Measurements from ENCODE around the gene SLITRK1. TPM values are rescaled to one million over a fixed set of nuclear protein-coding genes. Genes with fewer than 3 reads are reported as not detected.

SLITRK1 gene
- total RNA-seq, 3 donors from 2014 or later (not counting 1 experiment from before 2014, with no cell fraction given), result not detected

DNA sequence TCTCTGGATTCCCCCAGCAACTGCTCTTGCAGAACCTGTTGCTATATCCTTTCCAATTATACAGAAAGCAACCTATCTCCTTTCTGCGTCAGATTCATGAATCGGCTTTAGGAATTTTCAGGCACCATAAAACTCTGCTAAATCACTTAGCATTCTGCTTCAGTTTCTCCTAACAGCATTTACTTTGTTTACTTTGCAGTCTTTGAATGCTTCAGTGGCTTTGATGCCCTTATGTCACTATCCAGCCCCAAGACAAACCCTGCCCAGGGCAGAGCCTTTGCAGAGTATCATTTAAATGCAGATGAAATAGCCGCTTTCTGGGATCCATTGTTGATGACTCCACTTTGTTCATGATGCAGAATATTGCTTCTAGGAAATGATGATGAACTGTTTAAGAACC is 43.1 kb downstream of the SLITRK1 start:
- WGBS (ENCODE audit: insufficient coverage), result 98% methylated on average over 3 of the region's 3 CpGs
- H3K27ac Mint-ChIP-seq, result no peak overlapping the region
- no peaks in the 10 kb centered on the region for H3K4me1 Mint-ChIP-seq
- no peaks in the 10 kb centered on the region for H3K27me3 ChIP-seq (ENCODE audit: control insufficient read depth, insufficient read depth, low read length)
- no peaks in the 10 kb centered on the region for H3K27me3 Mint-ChIP-seq (ENCODE audit: low read depth in 2 of 2)
- no peaks in the 10 kb centered on the region for H3K36me3 ChIP-seq (ENCODE audit: control insufficient read depth, insufficient read depth, low read length)
- no peak overlapping the region for H3K4me3 Mint-ChIP-seq
- no peak for DNase-seq
- H3K9me3 Mint-ChIP-seq, result peaks cover 7 to 15% of the 10 kb centered on the region in 2 donors
- H3K4me1 ChIP-seq (ENCODE audit: control insufficient read depth, insufficient read depth, low read length), result no peaks in the 10 kb centered on the region
- ATAC-seq, result no peak
- H3K27ac ChIP-seq (ENCODE audit: low read length), result no peak overlapping the region
- H3K9me3 ChIP-seq (ENCODE audit: control insufficient read depth, insufficient read depth, low read length), result no peaks in the 10 kb centered on the region
- intact Hi-C loops (cut with micrococcal nuclease), result no loop called here
- H3K4me3 ChIP-seq (ENCODE audit: low read length), result no peak overlapping the region
- H3K36me3 Mint-ChIP-seq, result no peaks in the 10 kb centered on the region
- TF ChIP-seq, protein P1, sequence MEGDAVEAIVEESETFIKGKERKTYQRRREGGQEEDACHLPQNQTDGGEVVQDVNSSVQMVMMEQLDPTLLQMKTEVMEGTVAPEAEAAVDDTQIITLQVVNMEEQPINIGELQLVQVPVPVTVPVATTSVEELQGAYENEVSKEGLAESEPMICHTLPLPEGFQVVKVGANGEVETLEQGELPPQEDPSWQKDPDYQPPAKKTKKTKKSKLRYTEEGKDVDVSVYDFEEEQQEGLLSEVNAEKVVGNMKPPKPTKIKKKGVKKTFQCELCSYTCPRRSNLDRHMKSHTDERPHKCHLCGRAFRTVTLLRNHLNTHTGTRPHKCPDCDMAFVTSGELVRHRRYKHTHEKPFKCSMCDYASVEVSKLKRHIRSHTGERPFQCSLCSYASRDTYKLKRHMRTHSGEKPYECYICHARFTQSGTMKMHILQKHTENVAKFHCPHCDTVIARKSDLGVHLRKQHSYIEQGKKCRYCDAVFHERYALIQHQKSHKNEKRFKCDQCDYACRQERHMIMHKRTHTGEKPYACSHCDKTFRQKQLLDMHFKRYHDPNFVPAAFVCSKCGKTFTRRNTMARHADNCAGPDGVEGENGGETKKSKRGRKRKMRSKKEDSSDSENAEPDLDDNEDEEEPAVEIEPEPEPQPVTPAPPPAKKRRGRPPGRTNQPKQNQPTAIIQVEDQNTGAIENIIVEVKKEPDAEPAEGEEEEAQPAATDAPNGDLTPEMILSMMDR (IDR thresholded peaks at IDR 0.05), result no peak

DNA sequence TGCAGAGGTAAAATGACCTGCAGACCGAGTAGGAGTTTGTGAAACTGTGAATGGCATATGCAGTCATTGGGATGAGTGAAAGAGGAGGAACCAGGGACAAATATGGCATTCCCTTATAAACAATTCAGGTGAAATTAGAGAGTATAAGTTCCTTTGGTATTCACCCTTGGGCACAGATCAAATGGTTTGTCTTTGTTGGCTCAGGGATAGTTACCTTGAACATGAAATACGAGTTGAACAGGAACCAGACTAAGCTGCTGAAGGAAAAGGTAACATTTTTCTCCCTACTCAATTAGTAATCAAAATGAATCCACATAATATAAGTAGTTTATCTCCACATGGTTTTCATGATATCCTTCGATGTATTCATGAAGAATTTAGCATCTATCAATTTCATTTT is 50.5 kb downstream of the SLITRK1 start:
- peaks cover 13 to 22% of the 10 kb centered on the region in 2 donors for H3K9me3 Mint-ChIP-seq
- DNase-seq (no peak), ATAC-seq (no peak)
- no peak overlapping the region for H3K4me3 ChIP-seq (ENCODE audit: low read length)
- TF ChIP-seq, protein P1 (IDR thresholded peaks at IDR 0.05), result no peak
- H3K36me3 Mint-ChIP-seq, result peaks cover 7% of the 10 kb centered on the region
- H3K4me1 ChIP-seq (ENCODE audit: control insufficient read depth, insufficient read depth, low read length), result no peaks in the 10 kb centered on the region
- H3K4me3 Mint-ChIP-seq, result no peak overlapping the region
- no peaks in the 10 kb centered on the region for H3K27me3 ChIP-seq (ENCODE audit: control insufficient read depth, insufficient read depth, low read length)
- H3K27ac Mint-ChIP-seq, result no peak overlapping the region
- no peaks in the 10 kb centered on the region for H3K4me1 Mint-ChIP-seq
- 67% methylated on average over 1 of the region's 3 CpGs for WGBS (ENCODE audit: insufficient coverage)
- intact Hi-C loops (cut with micrococcal nuclease), result no loop called here
- H3K27me3 Mint-ChIP-seq (ENCODE audit: low read depth in 2 of 2), result no peaks in the 10 kb centered on the region
- H3K36me3 ChIP-seq (ENCODE audit: control insufficient read depth, insufficient read depth, low read length), result no peaks in the 10 kb centered on the region
- H3K27ac ChIP-seq (ENCODE audit: low read length), result no peak overlapping the region
- H3K9me3 ChIP-seq (ENCODE audit: control insufficient read depth, insufficient read depth, low read length), result no peaks in the 10 kb centered on the region

DNA sequence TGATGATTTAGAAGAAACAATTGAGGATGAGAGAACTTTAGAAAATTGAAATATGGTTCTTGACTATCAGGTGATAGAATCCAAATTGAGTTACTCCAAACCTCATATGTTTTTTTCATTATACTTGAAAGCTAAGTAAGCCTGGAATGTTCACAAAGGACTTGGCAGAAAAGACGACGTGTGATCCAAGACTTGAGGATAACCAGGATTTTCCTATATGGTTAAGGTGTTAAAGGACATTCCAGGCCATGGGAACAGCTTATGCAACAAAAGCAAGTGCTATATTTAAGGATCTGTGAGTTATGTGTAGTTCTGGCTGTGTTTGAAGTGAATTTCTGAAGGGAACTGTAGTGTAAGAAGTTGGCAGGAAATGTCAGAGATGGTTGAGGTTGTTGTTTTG is 52.5 kb downstream of the SLITRK1 start:
- Mint-ChIP-seq H3K9me3 (peaks cover 13 to 17% of the 10 kb centered on the region in 2 donors), H3K4me1 (no peaks in the 10 kb centered on the region), H3K27ac (no peak overlapping the region), H3K27me3 (ENCODE audit: low read depth in 2 of 2) (no peaks in the 10 kb centered on the region), H3K36me3 (peaks cover 7% of the 10 kb centered on the region), H3K4me3 (no peak overlapping the region)
- H3K27me3 ChIP-seq (ENCODE audit: control insufficient read depth, insufficient read depth, low read length), result no peaks in the 10 kb centered on the region
- intact Hi-C loops (cut with micrococcal nuclease), result no loop called here
- H3K4me1 ChIP-seq (ENCODE audit: control insufficient read depth, insufficient read depth, low read length), result no peaks in the 10 kb centered on the region
- H3K4me3 ChIP-seq (ENCODE audit: low read length), result no peak overlapping the region
- no peak overlapping the region for H3K27ac ChIP-seq (ENCODE audit: low read length)
- TF ChIP-seq, protein P1 (IDR thresholded peaks at IDR 0.05), result no peak
- DNase-seq (no peak), ATAC-seq (no peak)
- H3K9me3 ChIP-seq (ENCODE audit: control insufficient read depth, insufficient read depth, low read length), result no peaks in the 10 kb centered on the region
- 89% methylated on average over 2 of the region's 2 CpGs for WGBS (ENCODE audit: insufficient coverage)
- H3K36me3 ChIP-seq (ENCODE audit: control insufficient read depth, insufficient read depth, low read length), result no peaks in the 10 kb centered on the region

DNA sequence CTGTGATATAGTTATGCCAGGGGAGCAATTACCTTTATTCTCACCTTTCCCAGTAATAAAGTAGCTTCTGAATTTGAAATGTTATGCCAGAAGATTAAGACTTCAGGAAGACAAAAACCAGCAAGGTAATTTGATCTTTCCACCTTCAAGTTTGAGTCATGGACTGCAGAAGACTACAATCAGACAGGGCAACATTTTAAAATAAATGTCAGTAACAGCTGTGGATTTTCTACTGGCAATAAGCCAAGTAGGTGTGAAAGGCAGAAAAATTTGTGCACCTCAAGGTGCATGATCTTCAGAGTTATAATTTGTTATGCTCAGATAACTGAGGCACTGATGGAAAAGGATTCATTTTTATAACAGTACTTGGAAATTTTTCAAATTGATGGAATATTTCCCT is 54.9 kb downstream of the SLITRK1 start:
- Mint-ChIP-seq H3K36me3 (peaks cover 7% of the 10 kb centered on the region), H3K4me3 (no peak overlapping the region), H3K27ac (no peak overlapping the region), H3K9me3 (peaks cover 12 to 14% of the 10 kb centered on the region in 2 donors), H3K27me3 (ENCODE audit: low read depth in 2 of 2) (no peaks in the 10 kb centered on the region), H3K4me1 (no peaks in the 10 kb centered on the region)
- H3K4me3 ChIP-seq (ENCODE audit: low read length), result no peak overlapping the region
- DNase-seq (no peak), ATAC-seq (no peak)
- no peaks in the 10 kb centered on the region for H3K4me1 ChIP-seq (ENCODE audit: control insufficient read depth, insufficient read depth, low read length)
- intact Hi-C loops (cut with micrococcal nuclease), result no loop called here
- peaks cover 8% of the 10 kb centered on the region for H3K9me3 ChIP-seq (ENCODE audit: control insufficient read depth, insufficient read depth, low read length)
- H3K27me3 ChIP-seq (ENCODE audit: control insufficient read depth, insufficient read depth, low read length), result no peaks in the 10 kb centered on the region
- no peaks in the 10 kb centered on the region for H3K36me3 ChIP-seq (ENCODE audit: control insufficient read depth, insufficient read depth, low read length)
- no peak overlapping the region for H3K27ac ChIP-seq (ENCODE audit: low read length)
- TF ChIP-seq, protein P1 (IDR thresholded peaks at IDR 0.05), result no peak

Measured in natural killer cell (primary cell).